Natural killer cell (primary cell): ENCODE data around the gene NLGN4X. TPM values are rescaled to one million over a fixed set of nuclear protein-coding genes. Genes with fewer than 3 reads are reported as not detected.

Source experiments
- ATAC-seq, 3 donors: fragments of 150-1000 bp in 2 of 3; fragments of 200-7000 bp in 1 of 3; cut with Tn5 transposase; 1 replicate in 1 of 3; 2 replicates in 2 of 3; pipeline ENCODE4 v1.10.0; 2021; ENCODE audit warnings: mild to moderate bottlenecking in 2 of 3, moderate library complexity in 2 of 3
- DNase-seq, 2 donors: peaks; one replicate each; pipeline versions ENCODE4 v3.0.0 to v3.0.0-alpha.2; 2013 to 2021; ENCODE audit warnings: mixed read lengths in 1 of 2
- H3K27ac ChIP-seq: one replicate; pipeline ENCODE4 v1.5.1; 2013; ENCODE audit warnings: mild to moderate bottlenecking, low read length
- H3K27me3 ChIP-seq: one replicate; pipeline ENCODE4 v1.6.1; 2013; ENCODE audit warnings: low read length; ENCODE audit not compliant: control insufficient read depth, insufficient read depth
- H3K36me3 ChIP-seq: one replicate; pipeline ENCODE4 v1.6.1; 2013; ENCODE audit warnings: low read length; ENCODE audit not compliant: control insufficient read depth, insufficient read depth
- H3K4me1 ChIP-seq: one replicate; pipeline ENCODE4 v1.6.1; 2013; ENCODE audit warnings: low read length; ENCODE audit not compliant: control insufficient read depth, insufficient read depth
- H3K4me3 ChIP-seq: one replicate; pipeline ENCODE4 v1.5.1; 2013; ENCODE audit warnings: low read length
- H3K9me3 ChIP-seq: one replicate; pipeline ENCODE4 v1.6.1; 2013; ENCODE audit warnings: low read length; ENCODE audit not compliant: control insufficient read depth, insufficient read depth
- H3K27ac Mint-ChIP-seq, 2 donors: one replicate each; pipeline ENCODE4 v1.8.0; 2022; ENCODE audit warnings: mild to moderate bottlenecking in 2 of 2, mixed read lengths in 2 of 2, moderate library complexity in 1 of 2
- H3K27me3 Mint-ChIP-seq, 2 donors: one replicate each; pipeline ENCODE4 v1.8.0; 2022; ENCODE audit warnings: low read depth in 2 of 2, mixed read lengths in 2 of 2
- H3K36me3 Mint-ChIP-seq: one replicate; pipeline ENCODE4 v1.8.0; 2022; ENCODE audit warnings: mixed read lengths
- H3K4me1 Mint-ChIP-seq, 2 donors: one replicate each; pipeline ENCODE4 v1.8.0; 2022; ENCODE audit warnings: mixed read lengths in 2 of 2
- H3K4me3 Mint-ChIP-seq: one replicate; pipeline ENCODE4 v1.8.0; 2022; ENCODE audit warnings: mild to moderate bottlenecking, moderate library complexity, mixed read lengths
- H3K9me3 Mint-ChIP-seq, 2 donors: one replicate each; pipeline ENCODE4 v1.8.0; 2022; ENCODE audit warnings: mixed read lengths in 2 of 2
- WGBS: methylation state at CpG from one replicate; pipeline ENCODE4 v1.1.7; 2013; ENCODE audit warnings: missing lambda C conversion rate; ENCODE audit not compliant: insufficient coverage; 5-methylcytosine and 5-hydroxymethylcytosine counted together
- intact Hi-C: fragments of 100-400 bp; cut with micrococcal nuclease; formaldehyde crosslinking; loops from one replicate; pipeline ENCODE4 v1.14.2; 2022
- total RNA-seq, 4 donors: library from RNA; stranded (reverse); fragments of 120-200 nt in 1 of 4; gene quantifications; one replicate each; pipeline versions ENCODE4 v1.2.3 to v1.2.4, GENCODE V29; 2013 to 2022
- TF ChIP-seq, protein P1 (sequence below): fragments of 200-600 bp; IDR thresholded peaks from one replicate; pipeline ENCODE4 v1.8.0; 2022; ENCODE audit warnings: antibody characterized with exemption

NLGN4X gene
- total RNA-seq, 3 donors from 2014 or later (not counting 1 experiment from before 2014, with no cell fraction given), result not detected

DNA sequence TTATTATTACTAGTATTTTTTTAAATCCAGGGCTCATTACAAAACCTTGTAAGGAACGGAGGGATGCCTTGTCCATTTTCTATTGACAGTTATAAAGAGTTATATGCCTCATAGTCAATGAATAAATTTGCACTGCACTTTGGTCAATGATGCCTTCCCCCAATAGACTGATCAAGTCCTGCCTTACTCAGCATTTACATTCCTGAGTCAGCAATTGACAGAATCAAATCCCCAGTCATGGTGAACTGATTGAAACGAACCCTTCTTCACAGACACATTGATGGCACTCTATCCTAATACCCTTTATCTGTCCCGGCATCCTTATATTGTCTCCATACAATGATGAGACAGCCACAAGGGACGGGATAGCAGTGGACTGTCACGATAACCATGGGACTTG is 213.2 kb downstream of the NLGN4X start:
- ATAC-seq, result no peak
- Mint-ChIP-seq H3K27me3 (no peaks in the 10 kb centered on the region), H3K27ac (no peak overlapping the region), H3K9me3 (no peaks in the 10 kb centered on the region), H3K4me1 (no peaks in the 10 kb centered on the region), H3K4me3 (no peak overlapping the region), H3K36me3 (no peaks in the 10 kb centered on the region)
- H3K36me3 ChIP-seq, result no peaks in the 10 kb centered on the region
- no peaks in the 10 kb centered on the region for H3K4me1 ChIP-seq
- intact Hi-C loops, result no loop called here
- no peak overlapping the region for H3K4me3 ChIP-seq
- TF ChIP-seq, protein P1, sequence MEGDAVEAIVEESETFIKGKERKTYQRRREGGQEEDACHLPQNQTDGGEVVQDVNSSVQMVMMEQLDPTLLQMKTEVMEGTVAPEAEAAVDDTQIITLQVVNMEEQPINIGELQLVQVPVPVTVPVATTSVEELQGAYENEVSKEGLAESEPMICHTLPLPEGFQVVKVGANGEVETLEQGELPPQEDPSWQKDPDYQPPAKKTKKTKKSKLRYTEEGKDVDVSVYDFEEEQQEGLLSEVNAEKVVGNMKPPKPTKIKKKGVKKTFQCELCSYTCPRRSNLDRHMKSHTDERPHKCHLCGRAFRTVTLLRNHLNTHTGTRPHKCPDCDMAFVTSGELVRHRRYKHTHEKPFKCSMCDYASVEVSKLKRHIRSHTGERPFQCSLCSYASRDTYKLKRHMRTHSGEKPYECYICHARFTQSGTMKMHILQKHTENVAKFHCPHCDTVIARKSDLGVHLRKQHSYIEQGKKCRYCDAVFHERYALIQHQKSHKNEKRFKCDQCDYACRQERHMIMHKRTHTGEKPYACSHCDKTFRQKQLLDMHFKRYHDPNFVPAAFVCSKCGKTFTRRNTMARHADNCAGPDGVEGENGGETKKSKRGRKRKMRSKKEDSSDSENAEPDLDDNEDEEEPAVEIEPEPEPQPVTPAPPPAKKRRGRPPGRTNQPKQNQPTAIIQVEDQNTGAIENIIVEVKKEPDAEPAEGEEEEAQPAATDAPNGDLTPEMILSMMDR, result no peak
- no peak for DNase-seq
- no peaks in the 10 kb centered on the region for H3K9me3 ChIP-seq
- H3K27me3 ChIP-seq, result no peaks in the 10 kb centered on the region
- no peak overlapping the region for H3K27ac ChIP-seq
- 68% methylated on average over 3 of the region's 5 CpGs for WGBS

GRCh38 chrX:6012357-6012756 is 216.3 kb downstream of the NLGN4X start:
- WGBS, result 90% methylated on average over 1 of the region's 2 CpGs
- Mint-ChIP-seq H3K36me3 (no peaks in the 10 kb centered on the region), H3K27me3 (no peaks in the 10 kb centered on the region), H3K4me1 (no peaks in the 10 kb centered on the region), H3K27ac (no peak overlapping the region), H3K9me3 (peaks cover 0 to 2% of the 10 kb centered on the region in 2 donors), H3K4me3 (no peak overlapping the region)
- no peak for DNase-seq
- no peaks in the 10 kb centered on the region for H3K9me3 ChIP-seq
- TF ChIP-seq, protein P1, result no peak
- no peaks in the 10 kb centered on the region for H3K4me1 ChIP-seq
- H3K27ac ChIP-seq, result no peak overlapping the region
- no peaks in the 10 kb centered on the region for H3K27me3 ChIP-seq
- no peak overlapping the region for H3K4me3 ChIP-seq
- no peaks in the 10 kb centered on the region for H3K36me3 ChIP-seq
- intact Hi-C loops, result no loop called here
- ATAC-seq, result no peak

GRCh38 chrX:6005856-6006255 is 222.8 kb downstream of the NLGN4X start:
- peaks cover 0 to 2% of the 10 kb centered on the region in 2 donors for H3K9me3 Mint-ChIP-seq
- no peak overlapping the region for H3K27ac Mint-ChIP-seq

DNA sequence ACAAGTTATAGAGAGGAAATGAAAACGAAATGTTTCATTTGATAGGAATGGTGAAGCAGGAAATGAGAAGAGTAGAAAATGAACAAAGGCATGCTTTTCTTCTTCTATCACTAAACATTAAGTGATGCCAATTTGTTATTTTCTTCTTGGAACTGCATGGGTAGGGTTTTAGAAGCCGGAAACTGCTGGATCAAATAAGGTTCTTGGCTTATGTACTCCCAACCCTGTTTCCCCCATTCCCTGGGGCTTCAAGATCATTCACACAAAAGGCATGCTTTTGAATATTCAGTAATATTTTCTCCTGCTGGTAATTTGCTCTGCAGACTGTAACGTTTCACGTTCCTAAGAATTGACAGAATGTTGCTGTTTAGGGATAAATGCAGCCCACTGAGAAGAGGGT is 224.1 kb downstream of the NLGN4X start:
- H3K36me3 Mint-ChIP-seq, result no peaks in the 10 kb centered on the region
- ATAC-seq (no peak), DNase-seq (no peak)
- Histone ChIP-seq H3K9me3 (no peaks in the 10 kb centered on the region), H3K4me3 (no peak overlapping the region), H3K4me1 (no peaks in the 10 kb centered on the region), H3K36me3 (no peaks in the 10 kb centered on the region), H3K27ac (no peak overlapping the region), H3K27me3 (no peaks in the 10 kb centered on the region)
- H3K27ac Mint-ChIP-seq, result no peak overlapping the region
- no peaks in the 10 kb centered on the region for H3K9me3 Mint-ChIP-seq
- 100% methylated on average over 1 of the region's 4 CpGs for WGBS
- no peaks in the 10 kb centered on the region for H3K4me1 Mint-ChIP-seq
- no peak overlapping the region for H3K4me3 Mint-ChIP-seq
- no peaks in the 10 kb centered on the region for H3K27me3 Mint-ChIP-seq
- intact Hi-C loops, result no loop called here
- TF ChIP-seq, protein P1, result no peak

More at GRCh38 chrX:6005856-6006255, 222.8 kb downstream of the NLGN4X start:
- Histone ChIP-seq H3K4me1 (no peaks in the 10 kb centered on the region), H3K9me3 (no peaks in the 10 kb centered on the region), H3K36me3 (no peaks in the 10 kb centered on the region), H3K27me3 (no peaks in the 10 kb centered on the region), H3K27ac (no peak overlapping the region), H3K4me3 (no peak overlapping the region)
- no peaks in the 10 kb centered on the region for H3K36me3 Mint-ChIP-seq
- ATAC-seq (no peak), DNase-seq (no peak)
- H3K4me3 Mint-ChIP-seq, result no peak overlapping the region
- H3K27me3 Mint-ChIP-seq, result no peaks in the 10 kb centered on the region
- no peaks in the 10 kb centered on the region for H3K4me1 Mint-ChIP-seq
- TF ChIP-seq, protein P1, result no peak
- intact Hi-C loops, result no loop called here
